Omental fat pad (tissue), 4 donors: ENCODE data around the gene MAIP1. TPM values are rescaled to one million over a fixed set of nuclear protein-coding genes. Genes with fewer than 3 reads are reported as not detected.

ENCODE experiments used
- ATAC-seq: fragments of 150-250 bp; one replicate; pipeline ENCODE4 v1.9.1; 2016; ENCODE audit warnings: mild to moderate bottlenecking, moderate library complexity; ENCODE audit not compliant: low FRiP score
- DNase-seq: peaks from one replicate; pipeline ENCODE4 v3.0.0-alpha.2; 2019; ENCODE audit warnings: low spot score
- total RNA-seq, 4 donors: library from RNA; depleted of rRNA; stranded (reverse); fragments of >200 nt; gene quantifications; one replicate each; pipeline ENCODE4 v1.1.0, GENCODE V29; 2016
- TF ChIP-seq, protein P1 (sequence below), 3 donors: fragments of 450-650 bp; IDR thresholded peaks; one replicate each; pipeline ENCODE4 v1.5.1; 2016 to 2017; ENCODE audit warnings: antibody characterized with exemption in 3 of 3, mild to moderate bottlenecking in 3 of 3, moderate library complexity in 2 of 3

MAIP1 gene
- total RNA-seq, 4 donors from 2014 or later, result 10.2 to 21.7 (median 20.0) TPM

DNA sequence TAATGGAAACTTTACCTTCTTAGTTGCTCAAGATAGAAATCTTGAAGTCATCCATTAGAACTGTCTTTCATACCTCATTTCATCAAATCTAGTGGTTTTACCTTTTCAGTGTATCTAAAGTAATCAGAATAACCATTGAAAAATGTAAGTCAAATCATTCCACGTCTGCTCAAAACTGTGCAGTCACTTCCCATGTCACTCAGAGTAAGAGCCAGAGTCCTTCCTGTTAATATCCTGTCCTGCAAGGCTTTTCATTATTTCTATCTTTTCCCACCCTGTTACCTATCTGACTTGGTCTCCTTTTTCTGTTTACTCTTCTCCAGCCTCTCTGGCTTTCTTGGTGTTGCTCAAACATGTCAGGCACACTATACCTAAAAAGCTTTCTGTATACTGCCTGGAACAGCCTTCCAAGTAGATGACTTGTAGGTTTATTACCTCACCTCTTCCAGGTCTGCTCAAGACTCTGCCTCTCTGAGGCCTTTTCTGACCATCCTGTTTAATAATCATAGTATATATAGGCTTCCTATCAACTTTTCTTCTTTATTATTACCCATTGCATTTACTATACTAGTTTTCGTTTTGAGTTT lies 40.9 kb upstream of the MAIP1 start:
- TF ChIP-seq, protein P1, sequence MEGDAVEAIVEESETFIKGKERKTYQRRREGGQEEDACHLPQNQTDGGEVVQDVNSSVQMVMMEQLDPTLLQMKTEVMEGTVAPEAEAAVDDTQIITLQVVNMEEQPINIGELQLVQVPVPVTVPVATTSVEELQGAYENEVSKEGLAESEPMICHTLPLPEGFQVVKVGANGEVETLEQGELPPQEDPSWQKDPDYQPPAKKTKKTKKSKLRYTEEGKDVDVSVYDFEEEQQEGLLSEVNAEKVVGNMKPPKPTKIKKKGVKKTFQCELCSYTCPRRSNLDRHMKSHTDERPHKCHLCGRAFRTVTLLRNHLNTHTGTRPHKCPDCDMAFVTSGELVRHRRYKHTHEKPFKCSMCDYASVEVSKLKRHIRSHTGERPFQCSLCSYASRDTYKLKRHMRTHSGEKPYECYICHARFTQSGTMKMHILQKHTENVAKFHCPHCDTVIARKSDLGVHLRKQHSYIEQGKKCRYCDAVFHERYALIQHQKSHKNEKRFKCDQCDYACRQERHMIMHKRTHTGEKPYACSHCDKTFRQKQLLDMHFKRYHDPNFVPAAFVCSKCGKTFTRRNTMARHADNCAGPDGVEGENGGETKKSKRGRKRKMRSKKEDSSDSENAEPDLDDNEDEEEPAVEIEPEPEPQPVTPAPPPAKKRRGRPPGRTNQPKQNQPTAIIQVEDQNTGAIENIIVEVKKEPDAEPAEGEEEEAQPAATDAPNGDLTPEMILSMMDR (IDR thresholded peaks at IDR 0.05), result no peak
- ATAC-seq (no peak), DNase-seq (no peak)

DNA sequence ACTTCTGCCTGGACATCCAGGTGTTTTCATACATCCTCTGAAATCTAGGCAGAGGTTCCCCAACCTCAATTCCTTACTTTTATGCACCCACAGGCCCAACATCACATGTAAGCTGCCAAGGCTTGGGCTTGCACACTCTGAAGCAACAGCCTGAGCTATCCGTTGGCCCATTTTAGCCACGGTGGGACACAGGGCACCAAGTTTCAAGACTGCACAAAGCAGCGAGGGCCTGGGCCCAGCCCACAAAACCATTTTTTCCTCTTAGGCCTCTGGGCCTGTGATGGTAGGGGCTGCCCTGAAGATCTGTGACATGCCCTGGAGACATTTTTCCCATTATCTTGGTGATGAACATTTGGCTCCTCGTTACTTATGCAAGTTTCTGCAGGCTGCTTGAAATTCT lies 38.4 kb upstream of the MAIP1 start:
- TF ChIP-seq, protein P1 (IDR thresholded peaks at IDR 0.05), result no peak
- DNase-seq (no peak), ATAC-seq (no peak)

DNA sequence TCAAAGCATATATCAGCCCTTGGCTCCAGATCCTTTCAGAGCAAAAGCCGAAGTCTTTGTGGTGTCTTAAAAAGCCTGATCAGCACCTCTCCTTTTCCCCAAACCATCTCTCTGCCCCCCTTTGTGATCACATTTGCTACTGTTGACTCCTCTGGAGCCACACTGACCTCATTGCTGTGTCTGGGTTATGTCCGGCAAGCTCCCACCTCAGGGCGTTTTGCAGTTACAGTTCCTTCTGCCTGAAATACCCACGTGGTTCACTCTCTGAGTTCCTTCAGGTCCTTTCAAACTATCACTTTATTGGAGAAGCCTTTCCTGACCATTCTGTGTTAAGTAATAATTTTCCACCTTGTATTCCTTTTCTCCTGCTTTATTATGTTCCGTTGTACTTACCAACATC lies 32.5 kb upstream of the MAIP1 start:
- ATAC-seq (no peak), DNase-seq (no peak)
- TF ChIP-seq, protein P1 (IDR thresholded peaks at IDR 0.05), result no peak

DNA sequence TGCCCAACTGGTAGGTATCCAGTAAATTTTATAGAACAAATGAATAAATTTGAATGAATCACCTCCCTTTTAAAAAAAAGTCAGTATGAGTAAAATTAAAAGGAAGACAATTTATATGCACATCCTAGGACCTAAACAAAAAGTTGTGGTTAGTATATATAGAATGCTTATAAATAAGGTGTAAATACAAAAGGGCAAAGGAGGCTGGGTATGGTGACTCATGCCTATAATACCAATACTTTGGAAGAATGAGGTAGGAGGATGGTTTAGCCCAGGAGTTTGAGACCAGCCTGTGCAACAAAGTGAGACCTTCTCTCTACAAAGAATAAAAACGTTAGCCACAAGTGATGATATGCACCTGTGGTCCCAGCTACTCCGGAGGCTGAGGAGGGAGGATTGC lies 31.5 kb upstream of the MAIP1 start:
- no peak for ATAC-seq
- DNase-seq, result no peak
- TF ChIP-seq, protein P1 (IDR thresholded peaks at IDR 0.05), result no peak

DNA sequence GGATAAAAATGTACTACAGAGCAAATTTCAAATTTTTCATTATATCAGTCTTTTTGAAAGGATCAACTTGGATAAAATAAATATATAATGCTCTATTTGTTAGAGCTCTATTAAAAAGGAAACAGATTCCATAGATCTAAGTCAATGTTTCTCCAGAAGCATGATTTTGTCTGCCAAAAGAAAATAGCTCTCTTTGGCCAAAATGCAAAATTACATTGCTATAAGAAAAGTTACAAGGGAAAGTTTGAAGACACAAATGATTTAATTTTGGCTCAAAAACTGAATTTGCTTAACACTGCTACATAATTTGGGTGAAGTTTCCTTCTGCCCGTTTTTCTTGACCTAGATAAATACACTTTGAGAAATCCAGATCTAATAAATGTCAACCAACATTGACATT lies 28.6 kb upstream of the MAIP1 start:
- DNase-seq (no peak), ATAC-seq (no peak)
- TF ChIP-seq, protein P1 (IDR thresholded peaks at IDR 0.05), result no peak

DNA sequence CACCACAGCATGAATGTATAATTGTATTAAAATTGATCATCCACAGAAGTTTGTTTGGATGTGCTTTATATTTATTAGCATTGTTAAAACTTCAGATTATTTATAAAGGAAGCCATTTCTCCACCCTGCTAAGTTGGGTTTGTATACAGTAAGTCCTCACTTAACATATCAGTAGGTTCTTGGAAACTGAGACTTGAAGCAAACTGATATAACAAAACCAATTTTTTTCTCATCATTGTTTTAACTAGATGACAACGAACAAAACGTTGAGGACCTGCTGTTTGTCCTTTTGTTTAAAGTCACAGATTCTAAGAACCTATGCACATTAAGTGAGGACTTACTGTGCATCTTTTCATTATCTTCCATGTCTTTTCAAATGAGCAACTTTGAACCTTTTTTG lies 27.2 kb upstream of the MAIP1 start:
- no peak for ATAC-seq
- TF ChIP-seq, protein P1 (IDR thresholded peaks at IDR 0.05), result no peak
- DNase-seq, result no peak

DNA sequence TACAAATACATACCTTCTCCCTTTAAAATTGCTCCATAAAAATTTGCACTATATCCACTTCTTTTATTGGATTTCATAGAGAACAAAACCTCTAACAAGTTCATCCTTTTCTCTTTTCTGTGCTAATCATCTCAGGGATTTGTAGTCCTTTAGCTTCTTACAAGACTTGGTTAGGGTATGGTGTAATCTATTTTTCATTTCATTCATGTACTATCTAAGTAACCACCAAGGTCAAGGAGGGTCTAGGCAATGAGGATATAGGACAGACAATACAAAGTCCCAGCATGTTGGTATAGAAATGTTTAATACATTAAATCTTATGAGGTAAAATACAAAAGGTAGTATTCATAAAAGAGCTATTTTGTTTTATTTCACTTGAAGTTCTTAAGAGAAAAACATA lies 26.8 kb upstream of the MAIP1 start:
- TF ChIP-seq, protein P1 (IDR thresholded peaks at IDR 0.05), result no peak
- DNase-seq (no peak), ATAC-seq (no peak)
